ENCODE results near the gene HBP1.

Gene HBP1

DNA sequence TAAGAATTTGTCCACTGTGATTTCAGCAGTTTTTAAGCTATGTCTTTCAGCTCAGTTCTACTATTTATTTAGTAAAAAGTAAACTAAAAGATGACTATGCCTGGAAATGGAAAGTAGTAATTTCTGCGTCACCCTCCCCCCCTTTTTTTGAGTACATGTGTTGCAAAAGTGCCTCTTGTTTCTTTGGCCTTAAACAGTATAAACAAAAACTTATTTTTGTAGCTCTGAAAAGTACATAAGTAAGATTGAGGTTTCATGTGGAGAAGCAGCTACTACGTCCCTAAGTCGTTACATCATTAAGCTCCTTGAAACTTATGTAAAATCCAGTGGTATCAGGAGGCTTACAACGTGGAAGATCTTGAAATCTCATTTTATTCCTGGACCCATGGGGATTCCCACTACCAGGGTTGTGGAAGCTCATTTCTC lies 46.3 kb upstream of the HBP1 start:
- TF ChIP-seq ARNTL (CRISPR knock-in tag; IDR thresholded peaks at IDR 0.05; ENCODE audit: borderline replicate concordance, low read depth) = no peak
- no peak for TF ChIP-seq ZNF8 (CRISPR knock-in tag; IDR thresholded peaks at IDR 0.05)
- no peak for TF ChIP-seq ZFP30 (CRISPR knock-in tag; IDR thresholded peaks at IDR 0.05)
- TF ChIP-seq, protein P1, sequence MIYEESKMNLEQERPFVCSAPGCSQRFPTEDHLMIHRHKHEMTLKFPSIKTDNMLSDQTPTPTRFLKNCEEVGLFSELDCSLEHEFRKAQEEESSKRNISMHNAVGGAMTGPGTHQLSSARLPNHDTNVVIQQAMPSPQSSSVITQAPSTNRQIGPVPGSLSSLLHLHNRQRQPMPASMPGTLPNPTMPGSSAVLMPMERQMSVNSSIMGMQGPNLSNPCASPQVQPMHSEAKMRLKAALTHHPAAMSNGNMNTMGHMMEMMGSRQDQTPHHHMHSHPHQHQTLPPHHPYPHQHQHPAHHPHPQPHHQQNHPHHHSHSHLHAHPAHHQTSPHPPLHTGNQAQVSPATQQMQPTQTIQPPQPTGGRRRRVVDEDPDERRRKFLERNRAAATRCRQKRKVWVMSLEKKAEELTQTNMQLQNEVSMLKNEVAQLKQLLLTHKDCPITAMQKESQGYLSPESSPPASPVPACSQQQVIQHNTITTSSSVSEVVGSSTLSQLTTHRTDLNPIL (CRISPR knock-in tag; IDR thresholded peaks at IDR 0.05; ENCODE audit: low read depth) = no peak
- TF ChIP-seq SNAI2 (CRISPR knock-in tag; IDR thresholded peaks at IDR 0.05) = no peak
- no peak for TF ChIP-seq RARB (CRISPR knock-in tag; IDR thresholded peaks at IDR 0.05)
- ATAC-seq = no peak

DNA sequence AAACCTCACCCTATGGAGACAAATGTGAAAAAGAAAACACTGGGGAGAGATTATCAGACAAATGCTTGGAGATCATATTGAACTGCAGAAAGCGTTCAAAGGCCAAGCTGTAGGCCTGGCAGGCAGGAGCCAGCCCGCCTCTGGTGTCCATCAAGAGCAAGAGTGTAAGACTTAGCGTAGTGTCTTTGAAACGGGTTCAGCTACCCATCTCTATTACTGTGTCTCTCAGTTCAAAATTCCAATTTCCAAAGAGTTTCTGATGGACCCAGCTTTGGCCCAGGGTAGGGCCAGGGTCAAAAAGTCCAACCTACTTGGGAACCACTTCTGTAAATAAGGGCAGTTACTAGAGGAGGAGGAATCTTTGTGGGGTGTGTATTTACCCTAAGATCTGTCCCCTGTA lies 45.4 kb upstream of the HBP1 start:
- no peak for ATAC-seq
- TF ChIP-seq TCF4 (CRISPR knock-in tag; IDR thresholded peaks at IDR 0.05; ENCODE audit: borderline replicate concordance) (no peak), CSDC2 (CRISPR knock-in tag; IDR thresholded peaks at IDR 0.05) (no peak), ZNF70 (CRISPR knock-in tag; IDR thresholded peaks at IDR 0.05) (no peak), GLIS3 (CRISPR knock-in tag; IDR thresholded peaks at IDR 0.05) (no peak), ZFP30 (CRISPR knock-in tag; IDR thresholded peaks at IDR 0.05) (no peak), ZNF565 (CRISPR knock-in tag; conservative IDR thresholded peaks at IDR 0.05; ENCODE audit: low read depth) (no peak), PPARA (CRISPR knock-in tag; IDR thresholded peaks at IDR 0.05; ENCODE audit: borderline replicate concordance) (no peak)

DNA sequence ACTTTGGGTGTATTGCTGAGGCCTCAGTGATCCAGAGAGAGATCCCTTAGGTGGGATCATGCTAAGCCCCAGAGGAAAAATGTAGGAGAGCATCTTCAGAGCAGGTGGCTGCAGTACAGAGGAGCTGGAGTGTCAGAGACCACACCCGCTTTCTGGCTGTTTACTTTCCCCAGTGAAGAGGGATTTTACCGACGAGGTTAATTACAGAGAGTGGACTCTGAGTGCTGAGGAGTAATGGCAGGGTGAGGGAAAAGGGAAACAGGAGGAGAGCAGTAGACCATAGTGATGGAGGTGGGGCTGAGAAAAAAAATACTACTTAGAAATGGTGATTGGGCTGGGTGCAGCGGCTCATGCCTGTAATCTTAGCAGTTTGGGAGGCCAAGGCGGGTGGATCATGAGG lies 43.3 kb upstream of the HBP1 start:
- no peak for ATAC-seq
- no peak for TF ChIP-seq GLIS3 (CRISPR knock-in tag; IDR thresholded peaks at IDR 0.05)
- TF ChIP-seq ZFP3 (CRISPR knock-in tag; IDR thresholded peaks at IDR 0.05) = no peak
- TF ChIP-seq CSDC2 (CRISPR knock-in tag; IDR thresholded peaks at IDR 0.05) = no peak
- TF ChIP-seq TOX (CRISPR knock-in tag; IDR thresholded peaks at IDR 0.05; ENCODE audit: borderline replicate concordance) = no peak
- TF ChIP-seq, protein P2, sequence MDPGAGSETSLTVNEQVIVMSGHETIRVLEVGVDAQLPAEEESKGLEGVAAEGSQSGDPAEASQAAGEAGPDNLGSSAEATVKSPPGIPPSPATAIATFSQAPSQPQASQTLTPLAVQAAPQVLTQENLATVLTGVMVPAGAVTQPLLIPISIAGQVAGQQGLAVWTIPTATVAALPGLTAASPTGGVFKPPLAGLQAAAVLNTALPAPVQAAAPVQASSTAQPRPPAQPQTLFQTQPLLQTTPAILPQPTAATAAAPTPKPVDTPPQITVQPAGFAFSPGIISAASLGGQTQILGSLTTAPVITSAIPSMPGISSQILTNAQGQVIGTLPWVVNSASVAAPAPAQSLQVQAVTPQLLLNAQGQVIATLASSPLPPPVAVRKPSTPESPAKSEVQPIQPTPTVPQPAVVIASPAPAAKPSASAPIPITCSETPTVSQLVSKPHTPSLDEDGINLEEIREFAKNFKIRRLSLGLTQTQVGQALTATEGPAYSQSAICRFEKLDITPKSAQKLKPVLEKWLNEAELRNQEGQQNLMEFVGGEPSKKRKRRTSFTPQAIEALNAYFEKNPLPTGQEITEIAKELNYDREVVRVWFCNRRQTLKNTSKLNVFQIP (CRISPR knock-in tag; IDR thresholded peaks at IDR 0.05; ENCODE audit: borderline replicate concordance, low read depth) = no peak
- no peak for TF ChIP-seq ISL1 (CRISPR knock-in tag; IDR thresholded peaks at IDR 0.05)
- no peak for TF ChIP-seq RARB (CRISPR knock-in tag; IDR thresholded peaks at IDR 0.05)
- TF ChIP-seq ZC3H10 (CRISPR knock-in tag; IDR thresholded peaks at IDR 0.05) = no peak
- no peak for TF ChIP-seq OSR1 (CRISPR knock-in tag; IDR thresholded peaks at IDR 0.05)
- TF ChIP-seq ESRRG (CRISPR knock-in tag; IDR thresholded peaks at IDR 0.05) = no peak
- TF ChIP-seq ZNF70 (CRISPR knock-in tag; IDR thresholded peaks at IDR 0.05) = no peak
- TF ChIP-seq ZNF8 (CRISPR knock-in tag; IDR thresholded peaks at IDR 0.05) = no peak
- TF ChIP-seq, protein P3, sequence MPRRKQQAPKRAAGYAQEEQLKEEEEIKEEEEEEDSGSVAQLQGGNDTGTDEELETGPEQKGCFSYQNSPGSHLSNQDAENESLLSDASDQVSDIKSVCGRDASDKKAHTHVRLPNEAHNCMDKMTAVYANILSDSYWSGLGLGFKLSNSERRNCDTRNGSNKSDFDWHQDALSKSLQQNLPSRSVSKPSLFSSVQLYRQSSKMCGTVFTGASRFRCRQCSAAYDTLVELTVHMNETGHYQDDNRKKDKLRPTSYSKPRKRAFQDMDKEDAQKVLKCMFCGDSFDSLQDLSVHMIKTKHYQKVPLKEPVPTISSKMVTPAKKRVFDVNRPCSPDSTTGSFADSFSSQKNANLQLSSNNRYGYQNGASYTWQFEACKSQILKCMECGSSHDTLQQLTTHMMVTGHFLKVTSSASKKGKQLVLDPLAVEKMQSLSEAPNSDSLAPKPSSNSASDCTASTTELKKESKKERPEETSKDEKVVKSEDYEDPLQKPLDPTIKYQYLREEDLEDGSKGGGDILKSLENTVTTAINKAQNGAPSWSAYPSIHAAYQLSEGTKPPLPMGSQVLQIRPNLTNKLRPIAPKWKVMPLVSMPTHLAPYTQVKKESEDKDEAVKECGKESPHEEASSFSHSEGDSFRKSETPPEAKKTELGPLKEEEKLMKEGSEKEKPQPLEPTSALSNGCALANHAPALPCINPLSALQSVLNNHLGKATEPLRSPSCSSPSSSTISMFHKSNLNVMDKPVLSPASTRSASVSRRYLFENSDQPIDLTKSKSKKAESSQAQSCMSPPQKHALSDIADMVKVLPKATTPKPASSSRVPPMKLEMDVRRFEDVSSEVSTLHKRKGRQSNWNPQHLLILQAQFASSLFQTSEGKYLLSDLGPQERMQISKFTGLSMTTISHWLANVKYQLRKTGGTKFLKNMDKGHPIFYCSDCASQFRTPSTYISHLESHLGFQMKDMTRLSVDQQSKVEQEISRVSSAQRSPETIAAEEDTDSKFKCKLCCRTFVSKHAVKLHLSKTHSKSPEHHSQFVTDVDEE (CRISPR knock-in tag; IDR thresholded peaks at IDR 0.05) = no peak
- no peak for TF ChIP-seq TCF4 (CRISPR knock-in tag; IDR thresholded peaks at IDR 0.05; ENCODE audit: borderline replicate concordance)
- TF ChIP-seq ZNF565 (CRISPR knock-in tag; conservative IDR thresholded peaks at IDR 0.05; ENCODE audit: low read depth) = no peak

DNA sequence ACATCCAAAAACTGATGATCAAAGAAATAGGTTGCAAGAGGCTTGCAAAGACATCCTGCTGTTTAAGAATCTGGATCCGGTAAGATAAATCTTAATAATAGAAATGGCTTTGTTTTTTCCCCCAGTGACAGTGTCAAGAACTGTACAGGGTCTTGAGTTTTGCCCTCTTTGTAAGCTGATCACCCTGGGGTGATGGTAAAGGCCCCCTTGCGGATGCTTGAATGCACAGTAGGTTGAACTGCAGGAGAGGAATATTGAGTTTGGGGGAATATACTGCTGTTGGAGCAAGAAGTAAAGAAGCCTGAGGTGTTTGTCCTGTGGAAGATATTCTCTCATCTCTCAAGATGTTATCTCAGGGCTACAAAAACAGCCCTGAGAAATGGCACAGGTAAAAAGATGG lies 40.6 kb upstream of the HBP1 start:
- ATAC-seq = no peak
- no peak for TF ChIP-seq ESRRG (CRISPR knock-in tag; IDR thresholded peaks at IDR 0.05)
- TF ChIP-seq ARNTL (CRISPR knock-in tag; IDR thresholded peaks at IDR 0.05; ENCODE audit: borderline replicate concordance, low read depth) = no peak
- no peak for TF ChIP-seq ZNF565 (CRISPR knock-in tag; conservative IDR thresholded peaks at IDR 0.05; ENCODE audit: low read depth)
- no peak for TF ChIP-seq ZC3H10 (CRISPR knock-in tag; IDR thresholded peaks at IDR 0.05)
- TF ChIP-seq TCF4 (CRISPR knock-in tag; IDR thresholded peaks at IDR 0.05; ENCODE audit: borderline replicate concordance) = no peak
- TF ChIP-seq, protein P2 (CRISPR knock-in tag; IDR thresholded peaks at IDR 0.05; ENCODE audit: borderline replicate concordance, low read depth) = no peak
- TF ChIP-seq TOX (CRISPR knock-in tag; IDR thresholded peaks at IDR 0.05; ENCODE audit: borderline replicate concordance) = no peak
- TF ChIP-seq, protein P1 (CRISPR knock-in tag; IDR thresholded peaks at IDR 0.05; ENCODE audit: low read depth) = no peak
- no peak for TF ChIP-seq ISL1 (CRISPR knock-in tag; IDR thresholded peaks at IDR 0.05)
- no peak for TF ChIP-seq BACH2 (CRISPR knock-in tag; IDR thresholded peaks at IDR 0.05; ENCODE audit: borderline replicate concordance)
- TF ChIP-seq PPARA (CRISPR knock-in tag; IDR thresholded peaks at IDR 0.05; ENCODE audit: borderline replicate concordance) = no peak
- TF ChIP-seq, protein P4, sequence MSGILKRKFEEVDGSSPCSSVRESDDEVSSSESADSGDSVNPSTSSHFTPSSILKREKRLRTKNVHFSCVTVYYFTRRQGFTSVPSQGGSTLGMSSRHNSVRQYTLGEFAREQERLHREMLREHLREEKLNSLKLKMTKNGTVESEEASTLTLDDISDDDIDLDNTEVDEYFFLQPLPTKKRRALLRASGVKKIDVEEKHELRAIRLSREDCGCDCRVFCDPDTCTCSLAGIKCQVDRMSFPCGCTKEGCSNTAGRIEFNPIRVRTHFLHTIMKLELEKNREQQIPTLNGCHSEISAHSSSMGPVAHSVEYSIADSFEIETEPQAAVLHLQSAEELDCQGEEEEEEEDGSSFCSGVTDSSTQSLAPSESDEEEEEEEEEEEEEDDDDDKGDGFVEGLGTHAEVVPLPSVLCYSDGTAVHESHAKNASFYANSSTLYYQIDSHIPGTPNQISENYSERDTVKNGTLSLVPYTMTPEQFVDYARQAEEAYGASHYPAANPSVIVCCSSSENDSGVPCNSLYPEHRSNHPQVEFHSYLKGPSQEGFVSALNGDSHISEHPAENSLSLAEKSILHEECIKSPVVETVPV (CRISPR knock-in tag; IDR thresholded peaks at IDR 0.05) = no peak
- TF ChIP-seq CSDC2 (CRISPR knock-in tag; IDR thresholded peaks at IDR 0.05) = no peak
- TF ChIP-seq ZFP3 (CRISPR knock-in tag; IDR thresholded peaks at IDR 0.05) = no peak
- no peak for TF ChIP-seq ZNF8 (CRISPR knock-in tag; IDR thresholded peaks at IDR 0.05)
- no peak for TF ChIP-seq ZNF70 (CRISPR knock-in tag; IDR thresholded peaks at IDR 0.05)
- TF ChIP-seq OSR1 (CRISPR knock-in tag; IDR thresholded peaks at IDR 0.05) = no peak
- TF ChIP-seq SNAI2 (CRISPR knock-in tag; IDR thresholded peaks at IDR 0.05) = no peak
